PC-3 (cell line): ENCODE measurements around the gene SOX5.

Experiments
- EZH2 ChIP-seq: fragments of 300-600 bp; sonication (generic); IDR thresholded peaks from one replicate; pipeline ENCODE4 v1.6.1; 2017; ENCODE audit warnings: antibody characterized with exemption, mild to moderate bottlenecking, low read length; ENCODE audit not compliant: unreplicated experiment
- EZH2phosphoT487 ChIP-seq: fragments of 300-600 bp; sonication (generic); IDR thresholded peaks from 2 replicates; pipeline ENCODE4 v1.6.1; 2018; ENCODE audit warnings: mild to moderate bottlenecking, antibody characterized with exemption, low read length, borderline replicate concordance
- TF ChIP-seq, protein P1 (sequence below): fragments of 300-600 bp; sonication (generic); conservative IDR thresholded peaks from 2 replicates; pipeline ENCODE4 v1.5.1; 2017; ENCODE audit warnings: antibody characterized with exemption, low read depth, mild to moderate bottlenecking, low read length

DNA sequence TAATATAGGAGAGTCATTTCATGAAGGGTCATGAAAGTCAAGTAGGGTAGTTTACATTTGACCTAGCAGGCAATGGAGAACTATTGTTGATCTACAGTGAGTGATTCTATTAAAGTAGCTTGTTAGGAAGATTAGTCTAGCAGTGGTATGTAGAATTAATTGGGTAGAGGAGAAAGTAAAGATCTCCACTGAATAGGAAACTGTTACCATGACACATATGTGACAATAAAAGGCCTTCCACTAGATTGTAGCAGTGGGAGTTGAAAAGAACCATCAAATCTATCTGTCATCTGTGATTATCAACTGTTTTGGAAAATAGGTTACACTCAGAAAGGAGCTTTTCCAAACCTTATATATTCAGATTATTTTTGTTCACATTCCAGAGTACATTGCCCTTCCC is 92.3 kb downstream of the SOX5 start:
- TF ChIP-seq, protein P1, sequence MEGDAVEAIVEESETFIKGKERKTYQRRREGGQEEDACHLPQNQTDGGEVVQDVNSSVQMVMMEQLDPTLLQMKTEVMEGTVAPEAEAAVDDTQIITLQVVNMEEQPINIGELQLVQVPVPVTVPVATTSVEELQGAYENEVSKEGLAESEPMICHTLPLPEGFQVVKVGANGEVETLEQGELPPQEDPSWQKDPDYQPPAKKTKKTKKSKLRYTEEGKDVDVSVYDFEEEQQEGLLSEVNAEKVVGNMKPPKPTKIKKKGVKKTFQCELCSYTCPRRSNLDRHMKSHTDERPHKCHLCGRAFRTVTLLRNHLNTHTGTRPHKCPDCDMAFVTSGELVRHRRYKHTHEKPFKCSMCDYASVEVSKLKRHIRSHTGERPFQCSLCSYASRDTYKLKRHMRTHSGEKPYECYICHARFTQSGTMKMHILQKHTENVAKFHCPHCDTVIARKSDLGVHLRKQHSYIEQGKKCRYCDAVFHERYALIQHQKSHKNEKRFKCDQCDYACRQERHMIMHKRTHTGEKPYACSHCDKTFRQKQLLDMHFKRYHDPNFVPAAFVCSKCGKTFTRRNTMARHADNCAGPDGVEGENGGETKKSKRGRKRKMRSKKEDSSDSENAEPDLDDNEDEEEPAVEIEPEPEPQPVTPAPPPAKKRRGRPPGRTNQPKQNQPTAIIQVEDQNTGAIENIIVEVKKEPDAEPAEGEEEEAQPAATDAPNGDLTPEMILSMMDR = no peak
- TF ChIP-seq EZH2 (no peak), EZH2phosphoT487 (no peak)
